Nephron progenitor cell (in vitro differentiated cells): ENCODE results near the gene CHIC2.
"Not testable (repeated sequence)": the region's sequence is repeated elsewhere in the genome, so short reads cannot be mapped to it uniquely, and the experiment has no call there.

Experiments used
- DNase-seq: peaks from one replicate; pipeline ENCODE4 v3.0.0; 2021
- H3K27ac Mint-ChIP-seq: 2 replicates; pipeline ENCODE4 v1.8.0; 2021; ENCODE audit warnings: mild to moderate bottlenecking, moderate library complexity, mixed read lengths
- H3K27me3 Mint-ChIP-seq: 2 replicates; pipeline ENCODE4 v1.8.0; 2021; ENCODE audit warnings: mild to moderate bottlenecking, low read depth, mixed read lengths; ENCODE audit not compliant: poor library complexity
- H3K36me3 Mint-ChIP-seq: 2 replicates; pipeline ENCODE4 v1.8.0; 2021; ENCODE audit warnings: low read depth, mixed read lengths
- H3K4me1 Mint-ChIP-seq: 2 replicates; pipeline ENCODE4 v1.8.0; 2021; ENCODE audit warnings: mixed read lengths
- H3K4me3 Mint-ChIP-seq: 2 replicates; pipeline ENCODE4 v1.8.0; 2021; ENCODE audit warnings: mild to moderate bottlenecking, moderate library complexity, mixed read lengths
- H3K9me3 Mint-ChIP-seq: 2 replicates; pipeline ENCODE4 v1.8.0; 2021; ENCODE audit warnings: mild to moderate bottlenecking, moderate library complexity, mixed read lengths
- CTCF ChIP-seq: fragments of 200-600 bp; sonication (generic); IDR thresholded peaks from 2 replicates; pipeline ENCODE4 v1.5.0; 2021; ENCODE audit warnings: antibody characterized with exemption

The CHIC2 gene

GRCh38 chr4:54058171-54058570 lies 6.2 kb downstream of the CHIC2 start:
- DNase-seq = no peak
- TF ChIP-seq CTCF = no peak
- H3K27ac Mint-ChIP-seq = no peak overlapping the region
- H3K4me3 Mint-ChIP-seq = no peak overlapping the region
- peaks cover 29% of the 10 kb centered on the region for H3K4me1 Mint-ChIP-seq
- H3K27me3 Mint-ChIP-seq = no peaks in the 10 kb centered on the region
- peaks cover 4% of the 10 kb centered on the region for H3K36me3 Mint-ChIP-seq
- H3K9me3 Mint-ChIP-seq = no peaks in the 10 kb centered on the region

- Mint-ChIP-seq H3K36me3 (peaks cover 4% of the 10 kb centered on the region), H3K4me3 (no peak overlapping the region), H3K27me3 (no peaks in the 10 kb centered on the region), H3K4me1 (peaks cover 11% of the 10 kb centered on the region), H3K9me3 (no peaks in the 10 kb centered on the region), H3K27ac (no peak overlapping the region)
- no peak for DNase-seq
- no peak for TF ChIP-seq CTCF
Measured at GRCh38 chr4:54056360-54056759, 8.0 kb downstream of the CHIC2 start.

- Mint-ChIP-seq H3K4me3 (no peak overlapping the region), H3K9me3 (no peaks in the 10 kb centered on the region), H3K27me3 (no peaks in the 10 kb centered on the region), H3K27ac (no peak overlapping the region), H3K36me3 (peaks cover 4% of the 10 kb centered on the region), H3K4me1 (peaks cover 5% of the 10 kb centered on the region)
- TF ChIP-seq CTCF = no peak
- DNase-seq = no peak
Measured at GRCh38 chr4:54055494-54055893, 8.9 kb downstream of the CHIC2 start.

- no peak overlapping the region for H3K27ac Mint-ChIP-seq
- H3K9me3 Mint-ChIP-seq = no peaks in the 10 kb centered on the region
- no peaks in the 10 kb centered on the region for H3K27me3 Mint-ChIP-seq
- peaks cover 4% of the 10 kb centered on the region for H3K36me3 Mint-ChIP-seq
- no peak overlapping the region for H3K4me3 Mint-ChIP-seq
- no peaks in the 10 kb centered on the region for H3K4me1 Mint-ChIP-seq
- TF ChIP-seq CTCF = no peak
- DNase-seq = no peak
Measured at GRCh38 chr4:54054501-54054900, 9.9 kb downstream of the CHIC2 start.

- H3K4me1 Mint-ChIP-seq = not testable (repeated sequence)
Measured at GRCh38 chr4:54053322-54053721, 11.1 kb downstream of the CHIC2 start.

GRCh38 chr4:54050214-54050904 lies 14.0 kb downstream of the CHIC2 start:
- no peaks in the 10 kb centered on the region for H3K27me3 Mint-ChIP-seq
- H3K27ac Mint-ChIP-seq = no peak overlapping the region
- H3K9me3 Mint-ChIP-seq = peaks cover 17% of the 10 kb centered on the region

More at GRCh38 chr4:54053322-54053721, 11.1 kb downstream of the CHIC2 start:
- not testable (repeated sequence) for H3K27me3 Mint-ChIP-seq, H3K36me3 Mint-ChIP-seq, H3K9me3 Mint-ChIP-seq, DNase-seq, H3K27ac Mint-ChIP-seq, H3K4me3 Mint-ChIP-seq

GRCh38 chr4:54043630-54044029 lies 20.8 kb downstream of the CHIC2 start:
- H3K27me3 Mint-ChIP-seq, H3K27ac Mint-ChIP-seq, H3K4me3 Mint-ChIP-seq, H3K4me1 Mint-ChIP-seq, DNase-seq: not testable (repeated sequence)
- Mint-ChIP-seq H3K36me3 (peaks cover 68% of the 10 kb centered on the region), H3K9me3 (peaks cover 35% of the 10 kb centered on the region)

More at GRCh38 chr4:54050214-54050904, 14.0 kb downstream of the CHIC2 start:
- DNase-seq = no peak
- no peak for TF ChIP-seq CTCF
- H3K36me3 Mint-ChIP-seq = peaks cover 27% of the 10 kb centered on the region
- no peaks in the 10 kb centered on the region for H3K4me1 Mint-ChIP-seq
- no peak overlapping the region for H3K4me3 Mint-ChIP-seq
